HuH-7.5 (cell line): Measurements from ENCODE around the gene HLA-DPA1.
"Not testable (repeated sequence)": the region's sequence is repeated elsewhere in the genome, so short reads cannot be mapped to it uniquely, and the experiment has no call there.

Experiments
- DNase-seq: peaks from one replicate; pipeline ENCODE4 v3.0.0; 2011; ENCODE audit warnings: low spot score

The HLA-DPA1 gene

GRCh38 chr6:33064723-33065122 is 8.7 kb downstream of the HLA-DPA1 start:
- no peak for DNase-seq

GRCh38 chr6:33063435-33063834 is 10.0 kb downstream of the HLA-DPA1 start:
- DNase-seq, result not testable (repeated sequence)

DNA sequence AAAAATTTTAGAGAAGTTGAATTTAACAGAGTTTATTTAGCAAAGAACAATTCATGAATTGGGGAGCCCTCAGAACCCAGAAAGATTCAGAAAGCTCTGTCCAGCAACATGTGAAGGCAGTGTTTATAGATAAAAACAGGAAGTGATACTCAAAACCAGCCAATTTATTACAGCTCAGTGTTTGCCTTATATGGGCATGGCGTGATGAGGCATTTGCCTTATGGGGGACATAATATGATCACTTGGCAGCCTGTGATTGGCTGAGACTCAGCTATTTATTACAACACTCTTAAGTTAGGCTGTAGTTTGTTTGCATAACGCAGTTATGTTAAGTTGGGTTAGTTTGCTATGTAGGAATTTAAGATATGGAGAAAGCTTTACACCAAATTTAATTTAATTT is 11.5 kb downstream of the HLA-DPA1 start:
- no peak for DNase-seq

DNA sequence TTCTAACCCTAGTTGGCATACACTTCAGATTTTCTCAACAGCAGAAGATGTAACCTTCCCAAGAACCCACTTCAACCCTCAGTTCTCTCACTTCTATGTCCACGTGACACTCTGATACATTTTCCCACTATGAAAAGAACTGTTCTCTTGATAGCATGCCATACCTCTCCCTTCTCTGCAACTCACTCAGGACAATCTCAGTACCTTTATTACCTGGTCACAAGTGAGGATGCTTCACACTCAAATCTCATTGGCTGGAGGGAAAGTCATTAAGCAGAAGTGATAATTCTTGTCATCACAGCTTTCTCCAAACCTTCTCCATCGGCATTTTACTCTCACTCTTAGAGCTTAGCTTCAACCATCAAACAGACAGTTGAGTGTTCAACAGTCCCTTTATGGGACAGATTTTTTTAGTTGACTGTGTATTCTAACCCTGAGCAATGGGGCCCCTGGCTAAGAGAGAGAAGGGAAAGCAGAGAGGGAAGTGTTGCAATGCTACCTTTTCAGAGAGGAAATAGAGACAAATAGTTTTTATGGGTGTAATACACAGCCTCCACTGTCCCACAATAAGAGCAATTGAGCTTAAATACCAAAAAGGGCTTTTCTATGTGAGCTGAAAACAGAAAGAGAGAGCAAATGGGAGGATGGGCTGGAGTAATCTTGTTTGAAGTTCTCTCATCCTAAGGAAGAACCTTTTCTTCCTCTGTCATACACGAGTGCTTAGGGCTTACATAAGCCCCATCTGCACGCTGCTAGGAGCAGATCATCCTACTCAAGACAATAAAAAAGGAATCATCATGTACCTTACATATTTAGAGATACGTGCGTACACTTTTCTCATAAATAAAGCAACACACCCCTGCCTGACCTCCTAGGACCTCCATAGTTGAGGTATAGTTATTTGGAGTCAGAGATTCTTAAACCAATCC is 16.0 kb downstream of the HLA-DPA1 start:
- DNase-seq, result no peak

- DNase-seq, result no peak
Measured at GRCh38 chr6:33053230-33053629, 20.2 kb downstream of the HLA-DPA1 start.

GRCh38 chr6:33052627-33053026 is 20.8 kb downstream of the HLA-DPA1 start:
- no peak for DNase-seq

DNA sequence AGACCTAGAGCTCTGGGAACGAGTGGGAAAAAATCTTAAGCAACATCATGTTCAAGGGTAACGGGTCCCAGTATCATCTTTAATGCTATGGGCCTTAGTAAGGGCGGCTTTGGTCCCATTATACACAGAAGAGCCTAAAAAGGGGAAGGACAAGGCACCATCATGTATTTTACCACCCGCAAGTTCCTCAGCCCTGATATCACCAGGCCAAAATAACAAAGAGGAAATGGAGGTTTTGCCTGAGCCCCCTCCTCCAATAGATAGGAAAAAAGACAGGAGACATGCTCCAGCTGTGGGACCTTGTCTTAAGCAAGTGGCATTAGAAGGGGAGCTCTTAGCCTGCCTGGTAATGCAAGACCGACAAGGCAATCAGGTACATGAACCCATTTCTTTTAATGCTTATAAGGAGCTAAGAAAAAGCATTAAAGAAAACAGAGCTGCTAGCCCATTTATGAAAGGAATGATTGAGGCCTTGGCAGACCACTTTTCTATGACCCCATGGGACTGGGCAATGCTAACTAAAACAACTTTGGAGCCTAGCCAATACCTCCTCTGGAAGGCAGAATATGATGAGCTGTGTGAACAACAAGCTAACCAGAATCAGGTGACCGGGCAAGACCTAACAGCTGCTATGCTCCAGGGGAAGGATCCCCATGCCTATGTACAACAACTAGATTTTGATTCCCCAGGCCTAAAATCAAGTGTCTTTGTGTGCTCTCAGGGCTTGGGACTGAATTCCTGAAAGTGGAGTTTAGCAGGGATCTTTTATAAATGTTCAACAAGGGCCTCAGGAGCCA is 23.2 kb downstream of the HLA-DPA1 start:
- no peak for DNase-seq

- no peak for DNase-seq
Measured at GRCh38 chr6:33049323-33050013, 24.0 kb downstream of the HLA-DPA1 start.

DNA sequence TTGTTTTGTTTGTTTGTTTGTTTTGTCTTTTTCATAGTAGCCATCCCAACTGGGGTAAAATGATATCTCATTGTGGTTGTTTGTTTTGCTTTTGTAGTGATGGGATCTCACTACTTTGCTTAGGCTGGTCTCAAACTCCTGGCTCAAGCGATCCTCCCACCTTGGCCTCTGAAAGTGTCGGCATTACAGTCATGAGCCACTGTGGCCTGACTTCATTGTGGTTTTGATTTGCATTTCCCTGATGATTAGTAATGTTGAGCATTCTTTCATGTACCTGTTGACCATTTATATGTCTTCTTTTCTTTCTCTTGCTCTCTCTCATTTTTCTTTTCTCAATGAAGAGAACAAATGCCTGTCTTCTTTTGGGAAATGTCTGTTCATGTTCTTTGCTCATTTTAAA is 33.3 kb downstream of the HLA-DPA1 start:
- no peak for DNase-seq

- no peak for DNase-seq
Measured at GRCh38 chr6:33036535-33036934, 36.9 kb downstream of the HLA-DPA1 start.

DNA sequence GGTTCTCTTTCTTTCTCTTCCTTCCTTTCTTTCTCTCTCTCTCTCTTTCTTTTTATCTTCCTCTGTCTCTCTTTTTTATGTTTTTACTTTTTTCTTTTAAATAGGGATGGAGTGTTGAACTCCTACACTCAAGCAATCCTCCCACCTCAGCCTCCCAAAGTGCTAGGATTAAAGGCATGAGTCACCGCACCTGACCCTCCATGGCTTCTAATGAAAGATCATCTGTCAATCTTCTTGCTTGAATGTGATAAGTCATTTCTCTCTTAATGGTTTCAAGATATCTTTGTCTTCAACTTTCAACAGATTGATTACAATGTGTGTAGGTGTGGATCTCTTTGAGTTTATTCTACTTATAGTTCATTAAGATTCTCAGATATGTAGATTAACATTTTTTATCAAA is 38.9 kb downstream of the HLA-DPA1 start:
- no peak for DNase-seq

- no peak for DNase-seq
Measured at GRCh38 chr6:33030245-33030644, 43.2 kb downstream of the HLA-DPA1 start.

DNA sequence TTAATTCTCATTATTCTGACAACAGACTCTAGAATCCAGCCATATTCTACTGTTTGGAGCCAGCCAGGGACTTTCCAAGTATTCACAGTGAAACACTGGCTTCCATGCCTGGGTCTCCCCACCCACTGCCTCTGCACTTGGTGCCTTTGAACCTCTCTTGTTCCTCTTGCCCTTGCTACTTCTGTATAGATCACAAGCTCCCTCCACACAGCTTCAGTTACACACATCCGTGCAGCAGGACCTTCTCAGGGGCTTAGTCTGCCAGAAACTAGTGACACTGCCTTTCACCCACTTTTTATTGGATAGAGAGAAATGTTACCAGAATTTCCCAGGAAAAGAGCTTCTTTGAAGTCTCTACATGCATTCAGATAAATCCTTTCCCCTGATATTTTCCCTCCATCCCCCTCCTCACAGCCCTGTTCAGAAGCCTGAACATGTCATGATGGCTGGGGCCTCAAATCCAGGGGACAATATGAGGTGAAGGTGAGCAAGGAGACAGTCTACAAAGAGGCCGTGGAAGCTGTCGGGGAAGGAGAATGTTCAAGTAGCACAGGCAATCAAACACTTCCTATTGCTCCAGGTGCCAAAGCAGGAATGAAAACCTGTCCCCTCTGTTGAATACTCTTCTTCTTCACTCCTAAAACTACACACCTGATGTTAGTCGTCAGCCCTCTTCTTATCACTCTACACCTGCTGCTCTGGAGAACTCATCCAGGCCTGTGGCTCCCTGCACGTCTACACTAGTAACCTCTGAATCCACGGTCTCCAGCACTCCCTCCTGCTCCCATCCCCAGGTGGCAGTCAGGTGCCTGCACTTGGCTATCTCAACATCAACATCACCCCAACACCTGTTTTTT is 43.9 kb downstream of the HLA-DPA1 start:
- DNase-seq, result no peak

GRCh38 chr6:33028220-33028849 is 45.1 kb downstream of the HLA-DPA1 start:
- DNase-seq, result no peak

DNA sequence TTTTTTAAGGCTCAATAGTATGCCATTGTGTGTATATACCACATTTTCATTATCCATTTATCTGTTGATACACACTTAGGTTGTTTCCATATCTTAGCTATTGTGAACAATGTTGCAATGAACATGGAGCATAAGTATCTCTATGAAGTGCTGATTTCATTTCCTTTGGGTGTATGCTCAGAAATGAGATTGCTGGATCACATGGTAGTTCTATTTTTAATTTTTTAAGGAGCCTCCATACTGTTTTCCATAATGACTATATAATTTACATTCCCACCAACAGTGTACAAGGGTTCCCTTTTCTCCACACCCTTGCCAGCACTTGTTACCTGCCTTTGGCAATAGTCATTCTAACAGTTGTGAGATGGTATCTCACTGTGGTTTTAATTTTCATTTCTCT is 48.9 kb downstream of the HLA-DPA1 start:
- no peak for DNase-seq

DNA sequence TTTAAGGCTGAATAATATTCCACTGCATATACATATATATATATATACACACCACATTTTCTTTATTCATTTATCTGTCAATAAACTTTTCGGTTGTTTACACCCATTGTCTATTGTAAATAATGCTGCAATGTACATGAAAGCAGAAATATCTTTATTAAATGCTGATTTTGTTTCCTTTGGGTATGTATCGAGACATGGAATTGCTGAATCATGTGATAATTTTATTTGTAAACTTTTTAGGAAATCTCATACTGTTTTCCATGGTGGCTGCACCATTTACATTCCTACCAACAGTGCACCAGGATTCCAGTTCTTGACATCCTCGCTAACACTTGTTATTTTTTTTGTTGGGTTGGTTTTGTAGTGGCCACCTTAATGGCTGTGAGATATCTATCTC is 49.9 kb downstream of the HLA-DPA1 start:
- DNase-seq, result no peak

GRCh38 chr6:33021917-33022316 is 51.5 kb downstream of the HLA-DPA1 start:
- DNase-seq, result no peak

GRCh38 chr6:33019372-33019771 is 54.1 kb downstream of the HLA-DPA1 start:
- no peak for DNase-seq

- no peak for DNase-seq
Measured at GRCh38 chr6:33018904-33019303, 54.5 kb downstream of the HLA-DPA1 start.

- DNase-seq, result no peak
Measured at GRCh38 chr6:33018418-33018817, 55.0 kb downstream of the HLA-DPA1 start.

GRCh38 chr6:33017694-33018353 is 55.6 kb downstream of the HLA-DPA1 start:
- no peak for DNase-seq
